K562 (cell line): ENCODE data around the gene CD52. TPM values are rescaled to one million over a fixed set of nuclear protein-coding genes. Genes with fewer than 3 reads are reported as not detected.

Source experiments
- ARID2 ChIP-seq: fragments of 450-650 bp; IDR thresholded peaks from 2 replicates; pipeline ENCODE4 v1.6.1; 2017; ENCODE audit warnings: antibody characterized with exemption, mild to moderate bottlenecking
- ARID3B ChIP-seq: fragments of 250-450 bp; sonication (Bioruptor Pico); IDR thresholded peaks from 2 replicates; pipeline ENCODE4 v1.4.0; 2020; ENCODE audit warnings: borderline replicate concordance
- DLX4 ChIP-seq: fragments of 250-450 bp; sonication (Bioruptor Pico); IDR thresholded peaks from 2 replicates; pipeline ENCODE4 v1.6.1; 2021; ENCODE audit warnings: mild to moderate bottlenecking
- ELK1 ChIP-seq: sonication (generic); formaldehyde crosslinking; IDR thresholded peaks from 2 replicates; pipeline ENCODE4 v1.8.1; 2022; ENCODE audit warnings: missing genetic modification reagents
- FOXJ2 ChIP-seq: fragments of 200-800 bp; sonication (Bioruptor generic); IDR thresholded peaks from 2 replicates; pipeline ENCODE4 v1.6.1; 2016; ENCODE audit warnings: missing genetic modification characterization, missing compliant biosample characterization
- ILF3 ChIP-seq: fragments of 450-650 bp; IDR thresholded peaks from 2 replicates; pipeline ENCODE4 v1.6.1; 2018; ENCODE audit warnings: antibody characterized with exemption, mild to moderate bottlenecking, moderate library complexity, borderline replicate concordance
- LEF1 ChIP-seq: fragments of 450-650 bp; IDR thresholded peaks from 2 replicates; pipeline ENCODE4 v1.6.1; 2016; ENCODE audit warnings: mild to moderate bottlenecking
- MITF ChIP-seq: IDR thresholded peaks from 2 replicates; pipeline ENCODE4 v1.6.1; 2014; ENCODE audit warnings: antibody characterized with exemption
- MYBL2 ChIP-seq, 2 experiments: fragments of 450-650 bp in 1 of 2; sonication (generic) in 1 of 2; formaldehyde crosslinking in 1 of 2; IDR thresholded peaks; 2 replicates each; pipeline versions ENCODE4 v1.6.1 to v1.8.1; 2017 to 2022; ENCODE audit warnings: borderline replicate concordance in 1 of 2, inconsistent platforms in 1 of 2, low read depth in 1 of 2, mild to moderate bottlenecking in 1 of 2, missing genetic modification reagents in 1 of 2, moderate library complexity in 1 of 2
- PBX2 ChIP-seq, 2 experiments: IDR thresholded peaks in 1 of 2; conservative IDR thresholded peaks in 1 of 2; 2 replicates each; pipeline ENCODE4 v1.6.1; 2016; ENCODE audit warnings: low read depth in 2 of 2, mild to moderate bottlenecking in 1 of 2, missing compliant biosample characterization in 1 of 2, missing genetic modification characterization in 1 of 2, moderate library complexity in 1 of 2
- POLR3G ChIP-seq: IDR thresholded peaks from 2 replicates; pipeline ENCODE4 v1.6.1; 2011; ENCODE audit not compliant: insufficient read length, insufficient replicate concordance; ENCODE audit errors: extremely low read depth
- RBM25 ChIP-seq: fragments of 200-400 bp; formaldehyde crosslinking; IDR thresholded peaks from 2 replicates; pipeline ENCODE4 v1.6.1; 2018; ENCODE audit warnings: low read length, low read depth, moderate library complexity; ENCODE audit not compliant: severe bottlenecking
- SMARCB1 ChIP-seq: IDR thresholded peaks from 2 replicates; pipeline ENCODE4 v1.6.1; 2011; ENCODE audit warnings: improper control_type of control experiment, low read depth; ENCODE audit not compliant: insufficient read length
- U2AF1 ChIP-seq: fragments of 200-400 bp; formaldehyde crosslinking; optimal IDR thresholded peaks from 2 replicates; pipeline ENCODE3; 2017; ENCODE audit warnings: mild to moderate bottlenecking, low read depth, low read length, moderate library complexity
- ZSCAN32 ChIP-seq: fragments of 450-650 bp; formaldehyde crosslinking; IDR thresholded peaks from 2 replicates; pipeline ENCODE4 v1.4.0; 2020; ENCODE audit warnings: mild to moderate bottlenecking, moderate library complexity
- polyA plus RNA-seq, 8 experiments: library from polyadenylated mRNA; depleted of rRNA in 4 of 8; stranded (reverse) in 5 of 8; unstranded in 3 of 8; fragments of >200 nt; fragmentation: Nextera tagmentation in 2 of 8; fragmentation: Illumina TruSeq in 1 of 8; extraction: Ambion mirVana in 2 of 8; extraction: Trizol in 1 of 8; gene quantifications; 2 replicates each; pipeline versions ENCODE4 v1.2.1 to v1.2.3, GENCODE V29; 2011 to 2014; ENCODE audit warnings: inconsistent platforms in 1 of 8, missing spikeins in 1 of 8
- total RNA-seq, 7 experiments: library from RNA; depleted of rRNA in 6 of 7; stranded (reverse); fragments of >200 nt in 6 of 7; fragmentation: Illumina TruSeq in 2 of 7; extraction: Trizol in 2 of 7; gene quantifications; 2 replicates each; pipeline versions ENCODE4 v1.2.1 to v1.2.3, GENCODE V29; 2011 to 2021; ENCODE audit warnings: low replicate concordance in 1 of 7

The CD52 gene
- total and polyA plus RNA-seq, 9 of the 15 experiments (the other 6 are each of a cell fraction or from before 2014, with no cell fraction given), result 34.9 to 488 (median 173) TPM

GRCh38 chr1:26279456-26280332, 38.1 kb upstream of the CD52 start, which contains the start of gene SH3BGRL3 (continued):
- TF ChIP-seq MYBL2 (IDR thresholded peaks at IDR 0.05; ENCODE audit: low read depth) (no peak), MYBL2 (CRISPR knock-in tag; IDR thresholded peaks at IDR 0.05; ENCODE audit: borderline replicate concordance) (no peak), ARID3B (CRISPR knock-in tag) (no peak), DLX4 (CRISPR knock-in tag) (no peak), POLR3G (no peak), MITF (peak; percentile 56; the same call in 1 of the 2 replicates), LEF1 (no peak), RBM25 (peak; percentile 71), SMARCB1 (no peak), ZSCAN32 (CRISPR knock-in tag) (no peak), U2AF1 (peak; percentile 96), FOXJ2 (no peak), ILF3 (no peak; the same call in 1 of the 2 replicates), PBX2 (CRISPR knock-in tag; IDR thresholded peaks at IDR 0.05; ENCODE audit: low read depth) (no peak), PBX2 (tag; conservative IDR thresholded peaks at IDR 0.05; ENCODE audit: low read depth) (no peak), ELK1 (no peak), ARID2 (no peak)
